Measurements from ENCODE around the gene AMH.
A peak's percentile ranks its signal among the peaks of the same experiment; 100 is the strongest.

The AMH gene

DNA sequence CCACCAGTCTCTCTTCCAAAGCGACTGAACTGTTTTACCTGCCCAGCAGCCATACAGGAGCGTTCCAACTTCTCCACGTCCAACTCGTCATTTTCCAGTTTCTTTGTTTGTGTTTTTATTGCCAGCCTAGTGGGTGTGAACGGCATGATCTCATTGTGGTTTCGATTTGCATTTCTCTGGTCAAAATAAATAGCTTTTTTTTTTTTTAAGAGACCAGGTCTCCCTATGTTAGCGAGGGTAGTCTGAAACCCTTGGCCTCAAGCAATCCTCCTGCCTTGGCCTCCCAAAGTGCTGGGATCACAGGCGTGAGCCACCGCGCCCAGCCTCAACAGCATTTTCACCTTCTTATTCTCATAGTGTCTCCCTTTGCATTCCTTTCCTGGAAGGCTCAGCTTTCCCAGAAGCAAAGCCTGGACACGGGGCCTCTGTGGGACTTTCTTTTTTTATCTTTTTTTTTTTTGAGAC is 11.2 kb downstream of the AMH start:
- DNase-seq (ENCODE audit: low spot score), result no peak
- TF ChIP-seq, protein P1, sequence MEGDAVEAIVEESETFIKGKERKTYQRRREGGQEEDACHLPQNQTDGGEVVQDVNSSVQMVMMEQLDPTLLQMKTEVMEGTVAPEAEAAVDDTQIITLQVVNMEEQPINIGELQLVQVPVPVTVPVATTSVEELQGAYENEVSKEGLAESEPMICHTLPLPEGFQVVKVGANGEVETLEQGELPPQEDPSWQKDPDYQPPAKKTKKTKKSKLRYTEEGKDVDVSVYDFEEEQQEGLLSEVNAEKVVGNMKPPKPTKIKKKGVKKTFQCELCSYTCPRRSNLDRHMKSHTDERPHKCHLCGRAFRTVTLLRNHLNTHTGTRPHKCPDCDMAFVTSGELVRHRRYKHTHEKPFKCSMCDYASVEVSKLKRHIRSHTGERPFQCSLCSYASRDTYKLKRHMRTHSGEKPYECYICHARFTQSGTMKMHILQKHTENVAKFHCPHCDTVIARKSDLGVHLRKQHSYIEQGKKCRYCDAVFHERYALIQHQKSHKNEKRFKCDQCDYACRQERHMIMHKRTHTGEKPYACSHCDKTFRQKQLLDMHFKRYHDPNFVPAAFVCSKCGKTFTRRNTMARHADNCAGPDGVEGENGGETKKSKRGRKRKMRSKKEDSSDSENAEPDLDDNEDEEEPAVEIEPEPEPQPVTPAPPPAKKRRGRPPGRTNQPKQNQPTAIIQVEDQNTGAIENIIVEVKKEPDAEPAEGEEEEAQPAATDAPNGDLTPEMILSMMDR (IDR thresholded peaks at IDR 0.05; ENCODE audit: borderline replicate concordance, control extremely low read depth, extremely low read depth, insufficient read depth, missing control alignments), result no peak
- in situ Hi-C loops (cut with MboI; ENCODE audit: low sequenced_read_pairs, unreplicated experiment), result no loop called here

DNA sequence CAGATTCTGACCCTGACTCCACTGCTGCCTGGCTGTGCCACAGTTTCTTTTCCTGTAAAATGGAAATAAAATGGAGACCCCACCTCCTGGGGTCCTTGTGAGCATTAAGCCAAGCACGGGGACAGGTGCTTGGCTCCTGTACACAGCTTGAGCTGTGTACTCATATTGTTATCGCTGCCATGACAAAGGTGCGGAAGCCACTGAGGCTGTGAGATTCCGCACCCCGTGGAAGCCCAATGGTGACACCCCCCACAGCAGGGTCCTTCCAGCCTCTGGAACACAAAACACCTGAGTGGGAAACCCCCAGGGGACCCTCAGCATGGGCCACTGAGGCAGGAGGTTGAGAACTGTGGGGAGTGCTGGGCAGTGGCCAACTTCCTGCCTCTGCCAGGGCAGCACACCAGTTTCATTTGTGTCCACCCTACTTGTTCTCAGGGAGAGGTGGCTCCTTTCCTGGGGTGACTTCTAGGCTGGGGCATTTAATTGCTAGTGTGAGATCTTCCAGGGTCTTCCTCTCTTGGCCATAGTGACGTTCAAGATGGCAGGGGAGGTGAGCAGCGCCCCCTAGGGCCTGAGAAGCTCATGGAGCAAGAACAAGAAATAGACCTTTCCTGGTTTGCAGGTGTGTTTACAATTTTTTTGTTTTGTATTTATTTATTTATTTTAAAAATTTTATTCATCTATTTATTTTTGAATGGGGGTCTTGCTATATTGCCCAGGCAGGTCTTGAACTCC is 12.5 kb downstream of the AMH start:
- DNase-seq (ENCODE audit: low spot score), result no peak
- in situ Hi-C loops (cut with MboI; ENCODE audit: low sequenced_read_pairs, unreplicated experiment), result no loop called here
- TF ChIP-seq, protein P1 (IDR thresholded peaks at IDR 0.05; ENCODE audit: borderline replicate concordance, control extremely low read depth, extremely low read depth, insufficient read depth, missing control alignments), result peak; percentile 61

GRCh38 chr19:2266183-2266993 is 17.3 kb downstream of the AMH start:
- in situ Hi-C loops (cut with MboI; ENCODE audit: low sequenced_read_pairs, unreplicated experiment), result no loop called here
- TF ChIP-seq, protein P1 (IDR thresholded peaks at IDR 0.05; ENCODE audit: borderline replicate concordance, control extremely low read depth, extremely low read depth, insufficient read depth, missing control alignments), result no peak
- peak; percentile 78 for DNase-seq (ENCODE audit: low spot score)

DNA sequence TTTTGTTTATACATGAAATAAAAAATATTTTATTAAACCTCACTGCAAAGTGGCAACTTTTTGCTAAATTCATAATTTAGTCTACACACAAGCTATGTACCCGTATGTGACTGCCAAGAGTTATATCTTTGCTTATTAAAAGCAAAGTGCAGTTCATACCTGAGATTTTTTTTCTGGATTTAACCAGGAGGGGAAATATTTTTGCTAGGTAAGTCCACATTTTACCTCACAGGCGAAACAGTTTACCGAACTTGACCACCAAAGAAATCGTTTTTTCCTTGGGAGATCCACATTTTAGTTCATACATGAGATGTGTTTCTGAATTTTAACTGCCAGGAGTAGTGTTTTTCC is 19.3 kb downstream of the AMH start:
- no peak for DNase-seq (ENCODE audit: low spot score)
- in situ Hi-C loops (cut with MboI; ENCODE audit: low sequenced_read_pairs, unreplicated experiment), result no loop called here
- TF ChIP-seq, protein P1 (IDR thresholded peaks at IDR 0.05; ENCODE audit: borderline replicate concordance, control extremely low read depth, extremely low read depth, insufficient read depth, missing control alignments), result no peak

DNA sequence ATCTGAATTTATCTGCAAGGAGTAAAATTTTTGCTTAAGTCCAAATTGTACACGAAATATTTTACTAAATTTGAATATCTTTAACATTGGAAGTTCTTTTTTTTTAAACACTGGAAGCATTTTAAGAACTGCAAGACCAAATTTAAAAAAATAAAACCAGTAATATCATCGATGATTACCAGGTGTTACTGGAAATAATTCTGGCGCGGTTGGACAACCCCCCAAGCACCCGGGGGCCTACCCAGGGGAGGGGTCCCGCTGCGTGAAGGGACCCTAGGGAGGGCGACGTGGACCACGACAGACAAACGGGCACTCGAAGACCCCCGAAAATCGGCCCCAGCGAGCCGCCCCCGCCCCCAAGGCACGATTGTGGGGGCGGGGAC is 19.7 kb downstream of the AMH start:
- DNase-seq (ENCODE audit: low spot score), result no peak
- in situ Hi-C loops (cut with MboI; ENCODE audit: low sequenced_read_pairs, unreplicated experiment), result no loop called here
- TF ChIP-seq, protein P1 (IDR thresholded peaks at IDR 0.05; ENCODE audit: borderline replicate concordance, control extremely low read depth, extremely low read depth, insufficient read depth, missing control alignments), result no peak

- TF ChIP-seq, protein P1 (IDR thresholded peaks at IDR 0.05; ENCODE audit: borderline replicate concordance, control extremely low read depth, extremely low read depth, insufficient read depth, missing control alignments), result no peak
- in situ Hi-C loops (cut with MboI; ENCODE audit: low sequenced_read_pairs, unreplicated experiment), result no loop called here
- peak; percentile 100 for DNase-seq (ENCODE audit: low spot score)
Measured at GRCh38 chr19:2269244-2270156, 20.4 kb downstream of the AMH start.
